ENCODE results near the gene FAM151A. TPM values are rescaled to one million over a fixed set of nuclear protein-coding genes. Genes with fewer than 3 reads are reported as not detected.

The FAM151A gene
- total and polyA plus RNA-seq, 2 donors (not counting 3 experiments of a cell fraction or from before 2014, with no cell fraction given): not detected

GRCh38 chr1:54665852-54666251 is 42.5 kb upstream of the FAM151A start:
- POLR2A ChIA-PET: no interaction called here
- H3K36me3 ChIP-seq (ENCODE audit: control insufficient read depth in 2 of 2, extremely low read depth in 1 of 2, insufficient read depth in 2 of 2, low read length in 2 of 2): no peaks in the 10 kb centered on the region
- no peaks in the 10 kb centered on the region for H4K20me1 ChIP-seq (replicated peaks; ENCODE audit: control insufficient read depth, extremely low read depth, insufficient read depth, low read length)
- TF ChIP-seq MAX (IDR thresholded peaks at IDR 0.05; ENCODE audit: insufficient read depth, insufficient read length): no peak
- no peak for TF ChIP-seq POLR2A (IDR thresholded peaks at IDR 0.05; ENCODE audit: low read depth, low read length)
- TF ChIP-seq FOS (IDR thresholded peaks at IDR 0.05; ENCODE audit: borderline replicate concordance, insufficient read depth, low read length): no peak
- no peak for TF ChIP-seq MYC (IDR thresholded peaks at IDR 0.05; ENCODE audit: low read depth, low read length)
- no peak for TF ChIP-seq EZH2 (IDR thresholded peaks at IDR 0.05; ENCODE audit: borderline replicate concordance, low read depth, low read length, severe bottlenecking)
- TF ChIP-seq POLR2AphosphoS5 (IDR thresholded peaks at IDR 0.05; ENCODE audit: insufficient read depth, low read depth, low read length): no peak
- H3K4me3 ChIP-seq (replicated peaks in 1 of 3; ENCODE audit: insufficient read depth in 1 of 3, low read depth in 1 of 3, low read length in 3 of 3): no peak overlapping the region
- H3K4me1 ChIP-seq (ENCODE audit: control insufficient read depth, extremely low read depth, insufficient read depth, low read length): no peaks in the 10 kb centered on the region
- intact Hi-C loops (cut with micrococcal nuclease): no loop called here
- no peaks in the 10 kb centered on the region for H3K9me3 ChIP-seq (replicated peaks; ENCODE audit: control insufficient read depth, insufficient read depth, low read length)
- FAIRE-seq: no peak
- CTCF ChIA-PET: no interaction called here
- no peaks in the 10 kb centered on the region for H3K79me2 ChIP-seq (ENCODE audit: control insufficient read depth, insufficient read depth, low read length)
- H3K27ac ChIP-seq (ENCODE audit: insufficient read depth, low read depth, low read length): no peak overlapping the region
- BruUV-seq (replicated peaks): no TSS peak
- dilution Hi-C loops (cut with MboI; ENCODE audit: extremely low pct_ligation_motif_present, low sequenced_read_pairs): no loop called here
- no peak for DNase-seq (ENCODE audit: low read depth, low spot score)
- no peak overlapping the region for H2AFZ ChIP-seq (ENCODE audit: low read depth, low read length)
- H3K9me1 ChIP-seq (replicated peaks; ENCODE audit: control insufficient read depth, extremely low read depth, insufficient read depth, low read length): no peaks in the 10 kb centered on the region
- no peak overlapping the region for H3K9ac ChIP-seq (replicated peaks; ENCODE audit: extremely low read depth, insufficient read depth, low read length)
- no peaks in the 10 kb centered on the region for H3K27me3 ChIP-seq (ENCODE audit: control insufficient read depth in 2 of 2, insufficient read depth in 2 of 2, low read length in 2 of 2)
- H3K4me2 ChIP-seq (ENCODE audit: insufficient read depth, low read length): no peak overlapping the region

GRCh38 chr1:54664364-54664763 is 41.0 kb upstream of the FAM151A start:
- ChIA-PET POLR2A (no interaction called here), CTCF (interaction anchor here (1.4 kb wide), 1 partner anchor 10 kb away, joined by 3 read pairs; no protein-coding TSS in a partner anchor)
- Histone ChIP-seq H3K27ac (ENCODE audit: insufficient read depth, low read depth, low read length) (no peak overlapping the region), H3K9ac (replicated peaks; ENCODE audit: extremely low read depth, insufficient read depth, low read length) (no peak overlapping the region), H3K27me3 (ENCODE audit: control insufficient read depth in 2 of 2, insufficient read depth in 2 of 2, low read length in 2 of 2) (no peaks in the 10 kb centered on the region), H3K4me1 (ENCODE audit: control insufficient read depth, extremely low read depth, insufficient read depth, low read length) (no peaks in the 10 kb centered on the region), H3K9me3 (replicated peaks; ENCODE audit: control insufficient read depth, insufficient read depth, low read length) (no peaks in the 10 kb centered on the region), H2AFZ (ENCODE audit: low read depth, low read length) (no peak overlapping the region), H3K9me1 (replicated peaks; ENCODE audit: control insufficient read depth, extremely low read depth, insufficient read depth, low read length) (no peaks in the 10 kb centered on the region), H3K4me3 (replicated peaks in 1 of 3; ENCODE audit: insufficient read depth in 1 of 3, low read depth in 1 of 3, low read length in 3 of 3) (no peak overlapping the region), H3K79me2 (ENCODE audit: control insufficient read depth, insufficient read depth, low read length) (no peaks in the 10 kb centered on the region), H3K4me2 (ENCODE audit: insufficient read depth, low read length) (no peak overlapping the region), H4K20me1 (replicated peaks; ENCODE audit: control insufficient read depth, extremely low read depth, insufficient read depth, low read length) (no peaks in the 10 kb centered on the region), H3K36me3 (ENCODE audit: control insufficient read depth in 2 of 2, extremely low read depth in 1 of 2, insufficient read depth in 2 of 2, low read length in 2 of 2) (no peaks in the 10 kb centered on the region)
- no peak for DNase-seq (ENCODE audit: low read depth, low spot score)
- intact Hi-C loops (cut with micrococcal nuclease) (no loop called here), dilution Hi-C loops (cut with MboI; ENCODE audit: extremely low pct_ligation_motif_present, low sequenced_read_pairs) (no loop called here)
- FAIRE-seq: no peak
- BruUV-seq (replicated peaks): no TSS peak
- no peak for TF ChIP-seq GATA2 (IDR thresholded peaks at IDR 0.05; ENCODE audit: insufficient read depth, insufficient read length, low read depth, low read length)
- TF ChIP-seq JUN (IDR thresholded peaks at IDR 0.05; ENCODE audit: borderline replicate concordance, insufficient read depth, insufficient read length, low read depth): no peak
- no peak for TF ChIP-seq EZH2 (IDR thresholded peaks at IDR 0.05; ENCODE audit: borderline replicate concordance, low read depth, low read length, severe bottlenecking)
- no peak for TF ChIP-seq FOS (IDR thresholded peaks at IDR 0.05; ENCODE audit: borderline replicate concordance, insufficient read depth, low read length)
- TF ChIP-seq MYC (IDR thresholded peaks at IDR 0.05; ENCODE audit: low read depth, low read length): no peak
- no peak for TF ChIP-seq MAX (IDR thresholded peaks at IDR 0.05; ENCODE audit: insufficient read depth, insufficient read length)
- TF ChIP-seq CTCF (IDR thresholded peaks at IDR 0.05; ENCODE audit: extremely low read depth in 1 of 2, insufficient read depth in 1 of 2, low read depth in 1 of 2, low read length in 2 of 2): no peak
- TF ChIP-seq POLR2AphosphoS5 (IDR thresholded peaks at IDR 0.05; ENCODE audit: insufficient read depth, low read depth, low read length): no peak

Data from endothelial cell of umbilical vein (primary cell).